K562 (cell line): ENCODE measurements around the gene AGTR1. TPM values are rescaled to one million over a fixed set of nuclear protein-coding genes. Genes with fewer than 3 reads are reported as not detected.

Experiments used
- ATAC-seq: fragments of 200-7000 bp; cut with Tn5 transposase; 3 replicates; pipeline ENCODE4 v1.9.1; 2020; ENCODE audit warnings: moderate library complexity
- BruUV-seq: library from RNA; stranded (reverse); fragments of 400-500 nt; replicated peaks from 2 replicates; lab custom pipeline; 2021; lab: Mats Ljungman, UMichigan
- CTCF ChIA-PET: fragments of 300-600 bp; formaldehyde crosslinking; extraction: SDS; loops from one replicate; lab custom pipeline; 2021; ENCODE audit warnings: low intra/inter-chr PET ratio; lab: Yijun Ruan, JAX
- POLR2A ChIA-PET: fragments of 300-600, 350-650 bp; sonication (Branson Sonifier 250); formaldehyde crosslinking; extraction: SDS; loops from one replicate; lab custom pipeline; 2021; ENCODE audit warnings: antibody characterized with exemption, inconsistent platforms; lab: Yijun Ruan, JAX
- DNase-seq, 4 experiments: peaks; one replicate each; pipeline versions ENCODE4 v3.0.0 to v3.0.0-alpha.2; 2011 to 2018; ENCODE audit warnings: low spot score in 3 of 4, mixed read lengths in 3 of 4; ENCODE audit errors: extremely low read depth in 1 of 4
- FAIRE-seq: peaks from 2 replicates; lab custom pipeline; 2011; peaks lifted over from hg19 to GRCh38; lab: Jason Lieb, UNC
- H2AFZ ChIP-seq: 2 replicates; pipeline ENCODE4 v1.6.0; 2011; ENCODE audit warnings: low read depth, low read length, control low read depth, inconsistent platforms
- H3K27ac ChIP-seq: fragments of 200-600 bp; 3 replicates; pipeline ENCODE4 v1.8.0; 2011; ENCODE audit warnings: low read depth, mild to moderate bottlenecking, control low read depth, inconsistent platforms, low read length, moderate library complexity, mixed read lengths; ENCODE audit errors: extremely low read depth
- H3K27me3 ChIP-seq, 2 experiments: fragments of 300-600 bp in 1 of 2; 2 replicates in 1 of 2; 3 replicates in 1 of 2; pipeline versions ENCODE4 v1.6.0 to v1.8.0; 2011; ENCODE audit warnings: inconsistent platforms in 2 of 2, low read length in 2 of 2, mild to moderate bottlenecking in 1 of 2, mixed read lengths in 1 of 2, moderate library complexity in 1 of 2; ENCODE audit not compliant: control insufficient read depth in 2 of 2, insufficient read depth in 2 of 2
- H3K36me3 ChIP-seq: fragments of 300-600 bp; 3 replicates; pipeline ENCODE4 v1.8.0; 2011; ENCODE audit warnings: mild to moderate bottlenecking, low read length, inconsistent platforms; ENCODE audit not compliant: control insufficient read depth, insufficient read depth
- H3K4me1 ChIP-seq, 2 experiments: fragments of 200-600 bp in 1 of 2; replicated peaks in 1 of 2; 2 replicates in 1 of 2; 3 replicates in 1 of 2; pipeline versions ENCODE4 v1.5.1 to v1.8.0; 2011; ENCODE audit warnings: inconsistent platforms in 2 of 2, low read length in 2 of 2, mild to moderate bottlenecking in 1 of 2, mixed read lengths in 1 of 2, moderate library complexity in 1 of 2; ENCODE audit not compliant: control insufficient read depth in 2 of 2, insufficient read depth in 2 of 2
- H3K4me2 ChIP-seq: 2 replicates; pipeline ENCODE4 v1.6.1; 2011; ENCODE audit warnings: low read length, control low read depth, inconsistent platforms, mixed read lengths; ENCODE audit not compliant: insufficient read depth
- H3K4me3 ChIP-seq: fragments of 200-600 bp; sonication (generic), shearing (Covaris generic); 2 replicates; pipeline ENCODE4 v1.5.1; 2016; ENCODE audit warnings: control low read depth, inconsistent platforms
- H3K79me2 ChIP-seq: fragments of 200-600 bp; 3 replicates; pipeline ENCODE4 v1.8.0; 2011; ENCODE audit warnings: low read length, inconsistent platforms; ENCODE audit not compliant: control insufficient read depth, insufficient read depth
- H3K9ac ChIP-seq, 2 experiments: 2 replicates each; pipeline versions ENCODE4 v1.6.0 to v1.6.1; 2011; ENCODE audit warnings: low read depth in 2 of 2, low read length in 2 of 2, control low read depth in 1 of 2, inconsistent platforms in 1 of 2, mild to moderate bottlenecking in 1 of 2, mixed read lengths in 1 of 2; ENCODE audit not compliant: insufficient read depth in 1 of 2
- H3K9me1 ChIP-seq: one replicate; pipeline ENCODE4 v1.6.0; 2011; ENCODE audit warnings: inconsistent platforms, mild to moderate bottlenecking, low read length, moderate library complexity; ENCODE audit not compliant: control insufficient read depth, insufficient read depth
- H3K9me3 ChIP-seq: replicated peaks from 2 replicates; pipeline ENCODE4 v1.5.1; 2011; ENCODE audit warnings: low read depth, low read length, inconsistent platforms; ENCODE audit not compliant: control insufficient read depth, insufficient read depth
- H4K20me1 ChIP-seq: replicated peaks from 2 replicates; pipeline ENCODE4 v1.6.1; 2011; ENCODE audit warnings: low read length, inconsistent platforms, mixed read lengths; ENCODE audit not compliant: control insufficient read depth, insufficient read depth
- CHD7 ChIP-seq: fragments of 200-600 bp; sonication (generic); IDR thresholded peaks from one replicate; pipeline ENCODE4 v1.6.1; 2012; ENCODE audit warnings: mild to moderate bottlenecking, low read depth, low read length, inconsistent platforms
- CREM ChIP-seq: IDR thresholded peaks from 2 replicates; pipeline ENCODE4 v1.6.1; 2014; ENCODE audit warnings: antibody characterized with exemption, low read depth
- LCOR ChIP-seq: sonication (generic); formaldehyde crosslinking; IDR thresholded peaks from 2 replicates; pipeline ENCODE4 v1.8.0; 2022; ENCODE audit warnings: mild to moderate bottlenecking, missing genetic modification reagents
- SRSF9 ChIP-seq: fragments of 200-400 bp; formaldehyde crosslinking; IDR thresholded peaks from 2 replicates; pipeline ENCODE4 v1.6.1; 2017; ENCODE audit warnings: low read depth, low read length, borderline replicate concordance
- TBP ChIP-seq: optimal IDR thresholded peaks from 2 replicates; pipeline ENCODE3; 2011; ENCODE audit warnings: low read depth, low read length, improper control_type of control experiment
- TCF7 ChIP-seq: sonication (generic); IDR thresholded peaks from 2 replicates; pipeline ENCODE4 v1.6.1; 2016; ENCODE audit warnings: antibody characterized with exemption, borderline replicate concordance
- TRIM24 ChIP-seq, 2 experiments: fragments of 450-650 bp; IDR thresholded peaks; 2 replicates each; pipeline ENCODE4 v1.6.1; 2016
- UBTF ChIP-seq, 2 experiments: IDR thresholded peaks; 2 replicates each; pipeline ENCODE4 v1.6.1; 2012; ENCODE audit warnings: improper control_type of control experiment in 2 of 2, low read depth in 2 of 2, low read length in 2 of 2, borderline replicate concordance in 1 of 2
- ZNF444 ChIP-seq: fragments of 250-450 bp; sonication (Bioruptor Pico); IDR thresholded peaks from 2 replicates; pipeline ENCODE4 v1.4.0; 2020; ENCODE audit warnings: mild to moderate bottlenecking, moderate library complexity
- WGBS: fragments of 100-300 bp; shearing (Covaris generic); methylation state at CpG from one replicate; pipeline ENCODE4 v1.1.6; 2016; ENCODE audit warnings: low coverage, mixed read lengths; ENCODE audit not compliant: insufficient coverage; ENCODE audit errors: missing lambda C conversion rate; 5-methylcytosine and 5-hydroxymethylcytosine counted together
- in situ Hi-C: fragments of 300-500 bp; cut with MboI; formaldehyde crosslinking; loops from 4 replicates; pipeline ENCODE4 v1.15.0; 2018; ENCODE audit warnings: inconsistent platforms, mixed read lengths
- intact Hi-C: fragments of 100-400 bp; cut with micrococcal nuclease; formaldehyde crosslinking; loops from 2 replicates; pipeline ENCODE4 v1.14.2; 2022
- polyA plus RNA-seq, 8 experiments: library from polyadenylated mRNA; depleted of rRNA in 4 of 8; stranded (reverse) in 5 of 8; unstranded in 3 of 8; fragments of >200 nt; fragmentation: Nextera tagmentation in 2 of 8; fragmentation: Illumina TruSeq in 1 of 8; extraction: Ambion mirVana in 2 of 8; extraction: Trizol in 1 of 8; gene quantifications; 2 replicates each; pipeline versions ENCODE4 v1.2.1 to v1.2.3, GENCODE V29; 2011 to 2014; ENCODE audit warnings: inconsistent platforms in 1 of 8, missing spikeins in 1 of 8
- total RNA-seq, 7 experiments: library from RNA; depleted of rRNA in 6 of 7; stranded (reverse); fragments of >200 nt in 6 of 7; fragmentation: Illumina TruSeq in 2 of 7; extraction: Trizol in 2 of 7; gene quantifications; 2 replicates each; pipeline versions ENCODE4 v1.2.1 to v1.2.3, GENCODE V29; 2011 to 2021; ENCODE audit warnings: low replicate concordance in 1 of 7

Gene AGTR1
- total and polyA plus RNA-seq, 9 of the 15 experiments (the other 6 are each of a cell fraction or from before 2014, with no cell fraction given) = not detected

GRCh38 chr3:148698190-148698810, 597 bp downstream of the AGTR1 start:
- ChIA-PET POLR2A (interaction anchor here (0.6 kb wide), 1 partner anchor 1363 kb away, joined by 3 read pairs; no protein-coding TSS in a partner anchor), CTCF (no interaction called here)
- H3K9me3 ChIP-seq = no peaks in the 10 kb centered on the region
- no peaks in the 10 kb centered on the region for H3K27me3 ChIP-seq
- intact Hi-C loops = no loop called here
- no peak overlapping the region for H3K4me3 ChIP-seq
- H3K79me2 ChIP-seq = no peaks in the 10 kb centered on the region
- no peaks in the 10 kb centered on the region for H3K9me1 ChIP-seq
- H3K27ac ChIP-seq = no peak overlapping the region
- H3K4me2 ChIP-seq = no peak overlapping the region
- H3K4me1 ChIP-seq = no peaks in the 10 kb centered on the region
- no peak for DNase-seq
- no peak for FAIRE-seq
- no peak overlapping the region for H3K9ac ChIP-seq
- no peak for ATAC-seq
- no peak overlapping the region for H2AFZ ChIP-seq
- no TSS peak for BruUV-seq
- no peaks in the 10 kb centered on the region for H3K36me3 ChIP-seq
- in situ Hi-C loops = no loop called here
- 2% methylated on average over 17 of the region's 17 CpGs for WGBS
- H4K20me1 ChIP-seq = no peaks in the 10 kb centered on the region
- TF ChIP-seq TCF7 = no peak
- no peak for TF ChIP-seq TBP
- no peak for TF ChIP-seq SRSF9
- no peak for TF ChIP-seq CREM
- TF ChIP-seq ZNF444 = no peak
- TF ChIP-seq LCOR = no peak
- no peak for TF ChIP-seq UBTF (IDR thresholded peaks at IDR 0.05; ENCODE audit: borderline replicate concordance in 1 of 2, low read depth in 2 of 2, low read length in 2 of 2)
- TF ChIP-seq TRIM24 (IDR thresholded peaks at IDR 0.05) = no peak
- TF ChIP-seq CHD7 = no peak
